B cell (primary cell): Measurements from ENCODE around the gene FKBP7.

Experiments
- CTCF ChIP-seq: fragments of 200-600 bp; IDR thresholded peaks from one replicate; pipeline ENCODE4 v1.8.0; 2022; ENCODE audit warnings: antibody characterized with exemption, mild to moderate bottlenecking
- EZH2 ChIP-seq: IDR thresholded peaks from 2 replicates; pipeline ENCODE4 v1.6.1; 2012; ENCODE audit warnings: borderline replicate concordance, low read depth, mild to moderate bottlenecking, moderate library complexity, low read length; ENCODE audit not compliant: insufficient read depth, poor library complexity, severe bottlenecking

DNA sequence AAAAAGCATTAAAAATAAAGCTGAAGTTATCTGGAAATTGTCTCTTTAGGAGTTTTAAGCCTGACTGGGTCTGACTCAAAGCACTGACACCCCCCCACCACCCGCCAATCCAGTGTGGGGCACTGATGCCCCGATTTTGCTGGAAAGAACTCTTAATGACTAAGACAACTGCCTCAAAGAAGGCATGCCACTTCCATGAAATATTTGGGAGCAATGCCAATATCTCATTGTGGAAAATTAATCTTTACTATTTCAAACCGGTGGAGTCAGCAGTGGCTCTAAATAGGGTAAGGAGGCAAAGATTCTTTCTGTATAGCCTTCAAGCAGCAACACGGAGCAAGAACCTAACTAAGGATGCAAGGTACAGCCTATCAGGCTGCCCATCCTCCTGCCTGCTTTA lies 4.5 kb downstream of the FKBP7 start:
- no peak for TF ChIP-seq CTCF
- no peak for TF ChIP-seq EZH2
